Loucy (cell line): ENCODE results near the gene NCMAP.

Experiments
- CTCF ChIP-seq: fragments of 200-600 bp; sonication (generic); conservative IDR thresholded peaks from 2 replicates; pipeline ENCODE4 v1.5.1; 2014; ENCODE audit warnings: mild to moderate bottlenecking, antibody characterized with exemption, low read length
- EZH2phosphoT487 ChIP-seq: fragments of 200-600 bp; IDR thresholded peaks from 2 replicates; pipeline ENCODE4 v1.6.1; 2018; ENCODE audit warnings: antibody characterized with exemption, mild to moderate bottlenecking, moderate library complexity, borderline replicate concordance

GRCh38 chr1:24528744-24529143, 27.1 kb upstream of the NCMAP start:
- no peak for TF ChIP-seq CTCF
- TF ChIP-seq EZH2phosphoT487: no peak
